Testis (tissue), 3 donors: ENCODE measurements around the gene CHRM1. TPM values are rescaled to one million over a fixed set of nuclear protein-coding genes. Genes with fewer than 3 reads are reported as not detected.

Experiments used
- DNase-seq: peaks from one replicate; pipeline ENCODE4 v3.0.0-alpha.2; 2019
- H3K27ac ChIP-seq, 2 donors: fragments of 200-600 bp; sonication (generic); one replicate each; pipeline ENCODE4 v1.5.1; 2019
- H3K27me3 ChIP-seq: fragments of 200-600 bp; sonication (generic); one replicate; pipeline ENCODE4 v1.5.1; 2019
- H3K36me3 ChIP-seq: fragments of 200-600 bp; sonication (generic); one replicate; pipeline ENCODE4 v1.5.1; 2017; ENCODE audit warnings: low read depth; ENCODE audit errors: missing control alignments
- H3K4me1 ChIP-seq: fragments of 200-600 bp; sonication (generic); one replicate; pipeline ENCODE4 v1.5.1; 2019
- H3K4me3 ChIP-seq, 2 donors: fragments of 200-600 bp; sonication (generic); one replicate each; pipeline ENCODE4 v1.5.1; 2017 to 2019
- H3K9me3 ChIP-seq: fragments of 200-600 bp; sonication (generic); one replicate; pipeline ENCODE4 v1.5.1; 2017
- POLR2A ChIP-seq: fragments of 450-650 bp; IDR thresholded peaks from one replicate; pipeline ENCODE4 v1.6.1; 2017; ENCODE audit warnings: antibody characterized with exemption, mild to moderate bottlenecking, moderate library complexity
- WGBS, 2 donors: methylation state at CpG; one replicate each; pipeline ENCODE4 v1.1.5; 2018; 5-methylcytosine and 5-hydroxymethylcytosine counted together
- intact Hi-C: fragments of 100-400 bp; cut with DNase I; formaldehyde crosslinking; loops from one replicate; pipeline ENCODE4 v1.15.1; 2023; ENCODE audit warnings: low total_unique reads
- polyA plus RNA-seq: library from polyadenylated mRNA; stranded (reverse); fragments of 350-450 nt; fragmentation: Illumina TruSeq; extraction: RNeasy Lipid Tissue Mini Kit (QIAGEN cat#74804); gene quantifications from one replicate; pipeline ENCODE4 v1.2.3, GENCODE V29; 2014; ENCODE audit warnings: low read depth, low replicate concordance; ENCODE audit not compliant: insufficient read depth
- total RNA-seq, 2 donors: library from RNA; depleted of rRNA; stranded (reverse); fragments of >200 nt; gene quantifications; one replicate each; pipeline ENCODE4 v1.2.3, GENCODE V29; 2016
- TF ChIP-seq, protein P1 (sequence below), 3 experiments: fragments of 450-650 bp in 2 of 3; fragments of 200-600 bp in 1 of 3; sonication (generic) in 1 of 3; IDR thresholded peaks; one replicate each; pipeline ENCODE4 v1.5.1; 2016 to 2019; ENCODE audit warnings: antibody characterized with exemption in 3 of 3, mild to moderate bottlenecking in 2 of 3, moderate library complexity in 1 of 3

CHRM1 gene
- total and polyA plus RNA-seq, 3 donors from 2014 or later, result 0.06 to 0.45 (median 0.39) TPM

- no peak overlapping the region for H3K27ac ChIP-seq
- no peaks in the 10 kb centered on the region for H3K9me3 ChIP-seq
- H3K27me3 ChIP-seq, result no peaks in the 10 kb centered on the region
- no peak for DNase-seq
- intact Hi-C loops, result no loop called here
- H3K4me1 ChIP-seq, result peaks cover 5% of the 10 kb centered on the region
- 92 to 95% methylated on average over 14 of the region's 14 CpGs for whole genome bisulfite sequencing, 2 donors
- TF ChIP-seq, protein P1, sequence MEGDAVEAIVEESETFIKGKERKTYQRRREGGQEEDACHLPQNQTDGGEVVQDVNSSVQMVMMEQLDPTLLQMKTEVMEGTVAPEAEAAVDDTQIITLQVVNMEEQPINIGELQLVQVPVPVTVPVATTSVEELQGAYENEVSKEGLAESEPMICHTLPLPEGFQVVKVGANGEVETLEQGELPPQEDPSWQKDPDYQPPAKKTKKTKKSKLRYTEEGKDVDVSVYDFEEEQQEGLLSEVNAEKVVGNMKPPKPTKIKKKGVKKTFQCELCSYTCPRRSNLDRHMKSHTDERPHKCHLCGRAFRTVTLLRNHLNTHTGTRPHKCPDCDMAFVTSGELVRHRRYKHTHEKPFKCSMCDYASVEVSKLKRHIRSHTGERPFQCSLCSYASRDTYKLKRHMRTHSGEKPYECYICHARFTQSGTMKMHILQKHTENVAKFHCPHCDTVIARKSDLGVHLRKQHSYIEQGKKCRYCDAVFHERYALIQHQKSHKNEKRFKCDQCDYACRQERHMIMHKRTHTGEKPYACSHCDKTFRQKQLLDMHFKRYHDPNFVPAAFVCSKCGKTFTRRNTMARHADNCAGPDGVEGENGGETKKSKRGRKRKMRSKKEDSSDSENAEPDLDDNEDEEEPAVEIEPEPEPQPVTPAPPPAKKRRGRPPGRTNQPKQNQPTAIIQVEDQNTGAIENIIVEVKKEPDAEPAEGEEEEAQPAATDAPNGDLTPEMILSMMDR (IDR thresholded peaks at IDR 0.05), result no peak
- no peak for TF ChIP-seq POLR2A
- H3K4me3 ChIP-seq, result no peak overlapping the region
- H3K36me3 ChIP-seq, result peaks cover 3% of the 10 kb centered on the region
These were observed 32.8 kb downstream of the CHRM1 start for GRCh38 chr11:62888406-62888805.

DNA sequence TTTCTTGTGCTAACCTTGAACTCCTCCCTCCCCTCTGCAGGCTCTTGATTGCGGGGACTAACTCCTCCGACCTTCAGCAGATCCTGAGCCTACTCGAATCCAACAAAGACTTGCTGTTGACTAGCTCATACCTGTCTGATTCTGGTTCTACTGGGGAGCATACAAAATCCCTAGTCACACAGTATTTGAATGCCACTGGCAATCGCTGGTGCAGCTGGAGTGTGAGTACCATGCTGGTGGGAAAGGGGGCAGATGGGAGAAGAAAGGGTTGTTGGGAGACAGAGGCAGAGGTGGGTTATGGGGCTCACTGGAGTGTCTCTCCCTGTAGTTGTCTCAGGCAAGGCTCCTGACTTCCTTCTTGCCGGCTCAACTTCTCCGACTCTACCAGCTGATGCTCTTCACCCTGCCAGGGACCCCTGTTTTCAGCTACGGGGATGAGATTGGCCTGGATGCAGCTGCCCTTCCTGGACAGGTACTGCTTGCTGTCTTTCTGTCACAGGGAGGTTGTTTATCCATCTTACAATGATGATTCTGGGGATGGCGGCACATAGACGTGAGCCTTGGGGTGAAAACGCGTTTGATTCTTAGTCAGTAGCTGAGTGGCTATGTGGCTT, 35.9 kb downstream of the CHRM1 start:
- DNase-seq, result no peak
- TF ChIP-seq POLR2A, result no peak
- TF ChIP-seq, protein P1 (IDR thresholded peaks at IDR 0.05), result no peak
- intact Hi-C loops, result no loop called here
- Histone ChIP-seq H3K9me3 (no peaks in the 10 kb centered on the region), H3K27ac (no peak overlapping the region), H3K27me3 (no peaks in the 10 kb centered on the region), H3K4me3 (no peak overlapping the region), H3K36me3 (peaks cover 3% of the 10 kb centered on the region), H3K4me1 (peaks cover 16% of the 10 kb centered on the region)
- 77% methylated on average over 9 to 11 of the region's 11 CpGs for WGBS, 2 donors

DNA sequence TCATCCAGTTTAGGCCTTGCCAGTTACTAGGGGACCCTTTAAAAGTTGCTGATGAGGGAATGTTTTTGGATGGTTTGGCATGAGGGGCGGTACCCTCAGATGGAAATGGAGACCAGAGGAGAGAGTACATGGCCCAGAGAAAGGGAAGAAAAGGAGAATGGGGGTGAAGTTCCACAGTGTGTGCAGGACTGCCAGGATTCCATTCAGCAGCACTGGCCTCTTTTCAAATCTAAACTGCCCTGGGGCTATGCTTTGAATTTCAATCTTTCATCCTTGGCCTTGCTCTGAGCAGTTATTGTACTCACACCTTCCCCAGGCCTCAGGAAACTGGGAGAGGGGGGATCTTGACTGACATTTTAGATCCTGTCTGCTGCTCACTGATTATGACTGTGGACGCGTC, 37.5 kb downstream of the CHRM1 start:
- Histone ChIP-seq H3K36me3 (peaks cover 3% of the 10 kb centered on the region), H3K27me3 (no peaks in the 10 kb centered on the region), H3K4me1 (peaks cover 23% of the 10 kb centered on the region), H3K27ac (peak overlapping the region; percentile 37 to 95), H3K4me3 (no peak overlapping the region), H3K9me3 (no peaks in the 10 kb centered on the region)
- TF ChIP-seq POLR2A, result no peak
- TF ChIP-seq, protein P1 (IDR thresholded peaks at IDR 0.05), result no peak
- 78 to 82% methylated on average over 3 of the region's 3 CpGs for WGBS, 2 donors
- DNase-seq, result no peak
- intact Hi-C loops, result no loop called here

- peaks cover 23% of the 10 kb centered on the region for H3K4me1 ChIP-seq
- peaks cover 3% of the 10 kb centered on the region for H3K36me3 ChIP-seq
- WGBS, 2 donors, result 73 to 76% methylated on average over 5 of the region's 5 CpGs
- no peak for DNase-seq
- H3K9me3 ChIP-seq, result no peaks in the 10 kb centered on the region
- no peak for TF ChIP-seq POLR2A
- TF ChIP-seq, protein P1 (IDR thresholded peaks at IDR 0.05), result no peak
- intact Hi-C loops, result no loop called here
- no peaks in the 10 kb centered on the region for H3K27me3 ChIP-seq
- H3K4me3 ChIP-seq, result no peak overlapping the region
- H3K27ac ChIP-seq, result peak overlapping the region; percentile 26 to 95
These were observed 38.2 kb downstream of the CHRM1 start for GRCh38 chr11:62882788-62883501.

GRCh38 chr11:62882431-62882749, 38.8 kb downstream of the CHRM1 start:
- no peak for DNase-seq
- peak overlapping the region in 1 of 2 donors; percentile 100 for H3K4me3 ChIP-seq
- 63 to 71% methylated on average over 6 of the region's 6 CpGs for WGBS, 2 donors
- TF ChIP-seq POLR2A, result no peak
- TF ChIP-seq, protein P1 (IDR thresholded peaks at IDR 0.05), result no peak
- no peaks in the 10 kb centered on the region for H3K27me3 ChIP-seq
- peak overlapping the region; percentile 95 to 97 for H3K27ac ChIP-seq
- H3K4me1 ChIP-seq, result peaks cover 23% of the 10 kb centered on the region
- intact Hi-C loops, result no loop called here
- H3K9me3 ChIP-seq, result no peaks in the 10 kb centered on the region
- peaks cover 3% of the 10 kb centered on the region for H3K36me3 ChIP-seq
